B cell (primary cell): ENCODE data around the gene GPC4. TPM values are rescaled to one million over a fixed set of nuclear protein-coding genes. Genes with fewer than 3 reads are reported as not detected.

Source experiments
- ATAC-seq: fragments of 200-7000 bp; cut with Tn5 transposase; one replicate; pipeline ENCODE4 v1.10.0; 2021; ENCODE audit warnings: low read depth, mild to moderate bottlenecking, moderate number of reproducible peaks, moderate library complexity
- CTCF ChIA-PET: fragments of 350-600 bp; sonication (Branson Sonifier 250); formaldehyde crosslinking; loops from one replicate; lab custom pipeline; 2021; ENCODE audit warnings: antibody characterized with exemption, inconsistent platforms; lab: Charles Lee
- POLR2A ChIA-PET: fragments of 350-600 bp; sonication (Branson Sonifier 250); formaldehyde crosslinking; loops from one replicate; lab custom pipeline; 2021; ENCODE audit warnings: antibody characterized with exemption; lab: Charles Lee
- DNase-seq: peaks from one replicate; pipeline ENCODE4 v3.0.0; 2013
- H2AFZ ChIP-seq: 2 replicates; pipeline ENCODE4 v1.6.1; 2012; ENCODE audit warnings: mild to moderate bottlenecking, low read depth, low read length; ENCODE audit not compliant: insufficient read depth, poor library complexity, severe bottlenecking
- H3K27ac ChIP-seq, 2 donors: 1 replicate in 1 of 2; 2 replicates in 1 of 2; pipeline ENCODE4 v1.5.1; 2012 to 2013; ENCODE audit warnings: low read length in 2 of 2, mild to moderate bottlenecking in 2 of 2, moderate library complexity in 1 of 2
- H3K27me3 ChIP-seq, 4 experiments: fragments of 200-600 bp in 1 of 4; sonication (generic) in 1 of 4; replicated peaks in 1 of 4; 1 replicate in 2 of 4; 2 replicates in 2 of 4; pipeline versions ENCODE4 v1.6.1 to v1.7.0; 2013 to 2016; ENCODE audit warnings: low read length in 3 of 4, mild to moderate bottlenecking in 2 of 4, mixed read lengths in 1 of 4, moderate library complexity in 1 of 4; ENCODE audit not compliant: insufficient read depth in 4 of 4, control insufficient read depth in 3 of 4; ENCODE audit errors: control extremely low read depth in 1 of 4
- H3K36me3 ChIP-seq, 2 experiments: replicated peaks in 1 of 2; 1 replicate in 1 of 2; 2 replicates in 1 of 2; pipeline versions ENCODE4 v1.6.1 to v1.7.1; 2013; ENCODE audit warnings: low read length in 1 of 2; ENCODE audit not compliant: insufficient read depth in 2 of 2, control insufficient read depth in 1 of 2; ENCODE audit errors: control extremely low read depth in 1 of 2, extremely low read depth in 1 of 2
- H3K4me1 ChIP-seq, 2 donors: fragments of 200-600 bp in 1 of 2; sonication (generic) in 1 of 2; 1 replicate in 1 of 2; 2 replicates in 1 of 2; pipeline versions ENCODE4 v1.5.1 to v1.6.1; 2013 to 2017; ENCODE audit warnings: low read length in 2 of 2; ENCODE audit not compliant: control insufficient read depth in 2 of 2, insufficient read depth in 2 of 2
- H3K4me2 ChIP-seq: replicated peaks from 2 replicates; pipeline ENCODE3; 2012; ENCODE audit warnings: mild to moderate bottlenecking, low read depth, low read length; ENCODE audit not compliant: poor library complexity, severe bottlenecking
- H3K4me3 ChIP-seq, 5 experiments: fragments of 200-600 bp in 1 of 5; sonication (generic) in 1 of 5; 1 replicate in 3 of 5; 2 replicates in 2 of 5; pipeline versions ENCODE4 v1.5.1 to v1.7.0; 2011 to 2016; ENCODE audit warnings: low read length in 4 of 5, mild to moderate bottlenecking in 4 of 5, low read depth in 2 of 5, control low read depth in 1 of 5, moderate library complexity in 1 of 5; ENCODE audit not compliant: insufficient read depth in 1 of 5; ENCODE audit errors: control extremely low read depth in 1 of 5, extremely low read depth in 1 of 5
- H3K79me2 ChIP-seq: fragments of 200-600 bp; sonication (generic); one replicate; pipeline ENCODE4 v1.6.0; 2016; ENCODE audit warnings: low read length; ENCODE audit not compliant: control insufficient read depth, insufficient read depth
- H3K9ac ChIP-seq: fragments of 200-600 bp; sonication (generic); 2 replicates; pipeline ENCODE4 v1.6.1; 2017; ENCODE audit warnings: mild to moderate bottlenecking, low read length, moderate library complexity
- H3K9me3 ChIP-seq, 3 donors: one replicate each; pipeline versions ENCODE4 v1.6.1 to v1.7.1; 2013; ENCODE audit warnings: low read length in 2 of 3; ENCODE audit not compliant: control insufficient read depth in 2 of 3, insufficient read depth in 1 of 3; ENCODE audit errors: control extremely low read depth in 1 of 3
- H4K20me1 ChIP-seq: 2 replicates; pipeline ENCODE4 v1.6.0; 2012; ENCODE audit warnings: mild to moderate bottlenecking, low read length; ENCODE audit not compliant: insufficient read depth, control insufficient read depth, poor library complexity, severe bottlenecking
- H3K27ac Mint-ChIP-seq: one replicate; pipeline ENCODE4 v1.8.0; 2021; ENCODE audit warnings: mixed read lengths
- H3K27me3 Mint-ChIP-seq: one replicate; pipeline ENCODE4 v1.8.0; 2021; ENCODE audit warnings: mixed read lengths
- H3K4me1 Mint-ChIP-seq: one replicate; pipeline ENCODE4 v1.8.0; 2021; ENCODE audit warnings: mixed read lengths
- H3K4me3 Mint-ChIP-seq: one replicate; pipeline ENCODE4 v1.8.0; 2021; ENCODE audit warnings: mixed read lengths
- H3K9me3 Mint-ChIP-seq: one replicate; pipeline ENCODE4 v1.8.0; 2022; ENCODE audit warnings: mixed read lengths; ENCODE audit not compliant: insufficient read depth
- CTCF ChIP-seq: fragments of 200-600 bp; IDR thresholded peaks from one replicate; pipeline ENCODE4 v1.8.0; 2022; ENCODE audit warnings: antibody characterized with exemption, mild to moderate bottlenecking
- EZH2 ChIP-seq: IDR thresholded peaks from 2 replicates; pipeline ENCODE4 v1.6.1; 2012; ENCODE audit warnings: borderline replicate concordance, low read depth, mild to moderate bottlenecking, moderate library complexity, low read length; ENCODE audit not compliant: insufficient read depth, poor library complexity, severe bottlenecking
- WGBS: methylation state at CpG from one replicate; pipeline ENCODE4 v1.1.5; 2013; ENCODE audit warnings: missing lambda C conversion rate; ENCODE audit not compliant: insufficient coverage; 5-methylcytosine and 5-hydroxymethylcytosine counted together
- intact Hi-C: fragments of 100-400 bp; cut with micrococcal nuclease; formaldehyde crosslinking; loops from one replicate; pipeline ENCODE4 v1.10.0; 2022
- polyA plus RNA-seq: library from polyadenylated mRNA; depleted of rRNA; stranded (reverse); fragments of >200 nt; gene quantifications from 2 replicates; pipeline ENCODE4 v1.2.3, GENCODE V29; 2012
- total RNA-seq, 2 donors: library from RNA; stranded (reverse); fragments of 120-200 nt in 1 of 2; gene quantifications; 1 replicate in 1 of 2; 2 replicates in 1 of 2; pipeline versions ENCODE4 v1.2.3 to v1.2.4, GENCODE V29; 2013 to 2022

Gene GPC4
- total and polyA plus RNA-seq, 2 donors (not counting 1 experiment from before 2014, with no cell fraction given), result 0.30 to 0.47 TPM

- no peak overlapping the region for H3K4me3 Mint-ChIP-seq
- no peak overlapping the region for H3K4me3 ChIP-seq
- H4K20me1 ChIP-seq, result no peaks in the 10 kb centered on the region
- no peaks in the 10 kb centered on the region for H3K4me1 Mint-ChIP-seq
- no peak for TF ChIP-seq CTCF
- TF ChIP-seq EZH2, result no peak
- H3K9me3 Mint-ChIP-seq, result no peaks in the 10 kb centered on the region
- H2AFZ ChIP-seq, result no peak overlapping the region
- no peak overlapping the region for H3K9ac ChIP-seq
- ChIA-PET CTCF (no interaction called here), POLR2A (no interaction called here)
- H3K79me2 ChIP-seq, result no peaks in the 10 kb centered on the region
- ATAC-seq (no peak), DNase-seq (no peak)
- H3K36me3 ChIP-seq, result no peaks in the 10 kb centered on the region
- intact Hi-C loops, result no loop called here
- H3K27ac Mint-ChIP-seq, result no peak overlapping the region
- H3K27ac ChIP-seq, result no peak overlapping the region
- no peaks in the 10 kb centered on the region for H3K9me3 ChIP-seq
- H3K4me1 ChIP-seq, result no peaks in the 10 kb centered on the region
- H3K27me3 Mint-ChIP-seq, result no peaks in the 10 kb centered on the region
- H3K4me2 ChIP-seq, result no peak overlapping the region
- no peaks in the 10 kb centered on the region for H3K27me3 ChIP-seq
- 68% methylated on average over 3 of the region's 5 CpGs for WGBS
Measured at GRCh38 chrX:133454924-133455323, 39.6 kb upstream of the GPC4 start.

GRCh38 chrX:133454491-133454914, 39.2 kb upstream of the GPC4 start:
- H3K27me3 Mint-ChIP-seq, result no peaks in the 10 kb centered on the region
- no peak overlapping the region for H3K4me3 Mint-ChIP-seq
- H3K27ac Mint-ChIP-seq, result no peak overlapping the region
- no CpG with 5 or more reads among the region's 3 CpGs for WGBS
- no peaks in the 10 kb centered on the region for H3K79me2 ChIP-seq
- intact Hi-C loops, result no loop called here
- no peaks in the 10 kb centered on the region for H3K9me3 Mint-ChIP-seq
- no peak for TF ChIP-seq CTCF
- H2AFZ ChIP-seq, result no peak overlapping the region
- ATAC-seq (no peak), DNase-seq (no peak)
- no peak overlapping the region for H3K4me3 ChIP-seq
- no peaks in the 10 kb centered on the region for H3K4me1 Mint-ChIP-seq
- H3K9me3 ChIP-seq, result no peaks in the 10 kb centered on the region
- ChIA-PET CTCF (no interaction called here), POLR2A (no interaction called here)
- H3K4me2 ChIP-seq, result no peak overlapping the region
- H3K27me3 ChIP-seq, result no peaks in the 10 kb centered on the region
- no peak overlapping the region for H3K27ac ChIP-seq
- H3K9ac ChIP-seq, result no peak overlapping the region
- no peaks in the 10 kb centered on the region for H4K20me1 ChIP-seq
- no peaks in the 10 kb centered on the region for H3K36me3 ChIP-seq
- no peaks in the 10 kb centered on the region for H3K4me1 ChIP-seq
